ENCODE results near the gene GPRASP2. TPM values are rescaled to one million over a fixed set of nuclear protein-coding genes. Genes with fewer than 3 reads are reported as not detected.
"Not testable (repeated sequence)": the region's sequence is repeated elsewhere in the genome, so short reads cannot be mapped to it uniquely, and the experiment has no call there.

The GPRASP2 gene
- 14.3 TPM for polyA plus RNA-seq (2013, experiment 1 of 2)
- polyA plus RNA-seq (2013, experiment 2 of 2), result 11.9 TPM

DNA sequence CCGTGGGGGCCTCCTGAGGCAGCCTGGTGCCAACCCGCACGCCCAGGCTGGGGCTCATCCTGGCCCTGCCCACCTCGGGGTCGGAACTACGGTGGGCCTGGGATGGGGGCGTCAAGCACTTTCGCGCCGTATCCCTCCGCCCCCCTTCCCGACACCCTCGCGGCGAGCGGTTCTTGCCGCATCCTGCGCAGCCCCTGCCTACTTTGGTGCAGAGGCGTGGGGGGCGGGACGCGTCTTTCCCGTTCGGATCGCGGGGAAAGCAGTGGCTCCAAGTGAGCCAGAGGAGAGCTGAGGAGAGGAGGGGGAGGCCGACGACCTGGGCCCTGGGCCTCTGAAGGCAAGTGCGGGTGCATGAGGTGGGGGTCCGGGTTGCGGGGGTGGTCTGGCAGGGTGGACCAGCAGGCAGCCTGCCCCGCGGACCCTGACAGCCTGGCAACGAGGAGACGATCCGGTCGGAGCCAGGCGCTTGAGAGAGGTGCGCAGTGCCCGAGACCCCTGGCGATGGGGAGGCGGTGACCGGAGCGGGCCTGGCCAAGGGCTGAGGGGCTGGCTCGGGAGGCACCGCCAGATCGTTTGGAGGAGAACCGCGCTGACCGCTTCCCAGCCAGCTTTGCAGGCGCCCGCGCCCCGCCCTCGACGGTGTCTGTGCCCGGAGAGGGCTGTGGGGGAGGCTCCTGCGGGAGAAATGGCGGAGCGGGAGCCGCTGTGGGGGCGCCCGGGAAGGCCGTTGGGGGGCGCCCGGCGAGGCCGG is at the start of gene GPRASP2:
Gene GPRASP2 (plus strand): TSS at position 233 of the 751 bp plus-strand sequence. CDS start 2,422 bp downstream, outside the sequence.
- 0 to 1% methylated on average over 1 to 26 of the region's 68 CpGs for WGBS, 2 experiments (ENCODE audit: insufficient coverage in 2 of 2)
- no peak within 1 kb of the TSS for H3K27ac ChIP-seq (ENCODE audit: low read depth, low read length, severe bottlenecking)
- no peaks in the 10 kb centered on the region for H3K4me1 ChIP-seq (ENCODE audit: control insufficient read depth, insufficient read depth, low read length, poor library complexity, severe bottlenecking)
- peaks cover 3% of the 10 kb centered on the region for H3K36me3 ChIP-seq (ENCODE audit: control insufficient read depth, insufficient read depth, low read length)
- peak within 1 kb of the TSS; percentile 50 for H3K4me3 ChIP-seq (ENCODE audit: extremely low read depth, insufficient read depth, low read length, poor library complexity, severe bottlenecking)
- no peaks in the 10 kb centered on the region for H3K9me3 ChIP-seq (ENCODE audit: control insufficient read depth, low read length)

DNA sequence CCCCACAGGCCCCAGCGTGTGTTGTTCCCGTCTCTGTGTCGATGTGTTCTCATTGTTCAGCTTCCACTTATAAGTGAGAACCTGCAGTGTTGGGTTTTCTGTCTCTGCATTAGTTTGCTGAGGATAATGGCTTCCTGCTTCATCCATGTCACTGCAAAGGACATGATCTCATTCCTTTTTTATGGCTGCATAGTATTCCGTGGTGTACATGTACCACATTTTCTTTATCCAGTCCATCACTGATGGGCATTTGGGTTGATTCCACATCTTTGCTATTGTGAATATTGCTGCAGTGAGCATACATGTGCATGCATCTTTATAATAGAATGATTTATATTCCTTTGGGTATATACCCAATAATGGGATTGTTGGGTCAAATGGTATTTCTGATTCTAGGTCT is 48.4 kb upstream of the GPRASP2 start:
- H3K9me3 ChIP-seq (ENCODE audit: control insufficient read depth, low read length); H3K4me1 ChIP-seq (ENCODE audit: control insufficient read depth, insufficient read depth, low read length, poor library complexity, severe bottlenecking); H3K36me3 ChIP-seq (ENCODE audit: control insufficient read depth, insufficient read depth, low read length); H3K27ac ChIP-seq (ENCODE audit: low read depth, low read length, severe bottlenecking); H3K4me3 ChIP-seq (ENCODE audit: extremely low read depth, insufficient read depth, low read length, poor library complexity, severe bottlenecking): not testable (repeated sequence)
- no CpG with 5 or more reads among the region's 4 CpGs for WGBS, 2 experiments (ENCODE audit: insufficient coverage in 2 of 2)

DNA sequence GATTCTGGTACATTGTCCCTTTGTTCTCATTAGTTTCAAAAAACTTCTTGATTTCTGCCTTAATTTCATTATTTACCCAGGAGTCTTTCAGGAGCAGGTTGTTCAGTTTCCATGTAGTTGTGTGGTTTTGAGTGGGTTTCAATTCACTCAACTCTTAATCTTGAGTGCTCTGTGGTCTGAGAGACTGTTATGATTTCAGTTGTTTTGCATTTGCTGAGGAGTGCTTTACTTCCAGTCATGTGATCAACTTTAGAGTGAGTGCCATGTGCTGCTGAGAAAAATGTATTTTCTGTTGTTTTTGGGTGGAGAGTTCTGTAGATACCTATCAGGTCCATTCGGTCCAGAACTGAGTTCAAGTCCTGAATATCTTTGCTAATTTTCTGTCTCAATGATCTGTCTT is 45.2 kb upstream of the GPRASP2 start:
- H3K36me3 ChIP-seq (ENCODE audit: control insufficient read depth, insufficient read depth, low read length); H3K27ac ChIP-seq (ENCODE audit: low read depth, low read length, severe bottlenecking); H3K4me3 ChIP-seq (ENCODE audit: extremely low read depth, insufficient read depth, low read length, poor library complexity, severe bottlenecking); H3K4me1 ChIP-seq (ENCODE audit: control insufficient read depth, insufficient read depth, low read length, poor library complexity, severe bottlenecking); H3K9me3 ChIP-seq (ENCODE audit: control insufficient read depth, low read length): not testable (repeated sequence)
- no CpG with 5 or more reads among the region's 1 CpG for WGBS, 2 experiments (ENCODE audit: insufficient coverage in 2 of 2)

DNA sequence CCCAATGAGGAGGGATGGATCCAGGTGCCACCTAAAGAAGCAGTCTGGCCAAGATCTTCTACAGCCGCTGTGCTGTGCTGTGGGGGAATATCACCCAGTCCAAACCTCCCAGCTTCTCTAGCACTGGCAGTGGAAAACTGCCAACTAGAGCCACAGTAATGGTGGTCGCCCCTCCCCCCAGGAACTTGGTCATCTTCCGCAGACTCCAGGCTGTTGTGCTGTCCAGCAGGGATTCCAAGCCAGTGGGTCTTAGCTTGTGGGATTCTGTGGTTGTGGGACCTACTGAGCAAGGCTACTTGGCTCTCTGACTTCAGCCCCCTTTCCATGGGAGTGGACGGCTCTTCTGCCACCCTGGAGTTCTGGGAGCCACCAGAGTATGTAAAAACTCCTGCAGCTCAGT is 42.7 kb upstream of the GPRASP2 start:
- H3K27ac ChIP-seq (ENCODE audit: low read depth, low read length, severe bottlenecking), result no peak overlapping the region
- no peaks in the 10 kb centered on the region for H3K36me3 ChIP-seq (ENCODE audit: control insufficient read depth, insufficient read depth, low read length)
- no peak overlapping the region for H3K4me3 ChIP-seq (ENCODE audit: extremely low read depth, insufficient read depth, low read length, poor library complexity, severe bottlenecking)
- no peaks in the 10 kb centered on the region for H3K4me1 ChIP-seq (ENCODE audit: control insufficient read depth, insufficient read depth, low read length, poor library complexity, severe bottlenecking)
- no peaks in the 10 kb centered on the region for H3K9me3 ChIP-seq (ENCODE audit: control insufficient read depth, low read length)
- 88% methylated on average over 1 of the region's 4 CpGs; no CpG with 5 or more reads in 1 of the 2 experiments for WGBS, 2 experiments (ENCODE audit: insufficient coverage in 2 of 2)

DNA sequence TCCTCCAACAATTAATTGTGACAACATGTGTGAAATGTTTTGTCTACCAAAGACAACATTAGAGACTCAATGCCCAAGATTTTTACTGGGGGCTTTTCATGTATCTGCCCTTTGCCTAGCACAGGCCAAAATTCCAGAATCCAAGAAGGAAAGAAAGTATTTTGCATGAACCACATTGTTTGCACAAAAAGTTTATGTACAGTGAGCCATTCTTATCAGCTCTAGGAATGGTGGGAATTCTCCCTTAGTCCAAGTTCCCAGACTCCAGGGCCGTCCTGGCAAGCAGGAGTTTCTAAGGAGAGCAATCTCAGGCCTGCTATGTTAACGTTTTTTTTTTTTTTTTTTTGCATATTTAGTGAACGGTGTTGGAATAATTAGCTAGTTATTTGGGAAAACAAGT is 39.4 kb upstream of the GPRASP2 start:
- WGBS, 2 experiments (ENCODE audit: insufficient coverage in 2 of 2), result 80% methylated on average over 1 of the region's 3 CpGs; no CpG with 5 or more reads in 1 of the 2 experiments
- Histone ChIP-seq H3K4me1 (ENCODE audit: control insufficient read depth, insufficient read depth, low read length, poor library complexity, severe bottlenecking) (no peaks in the 10 kb centered on the region), H3K27ac (ENCODE audit: low read depth, low read length, severe bottlenecking) (peak overlapping the region; percentile 53), H3K36me3 (ENCODE audit: control insufficient read depth, insufficient read depth, low read length) (no peaks in the 10 kb centered on the region), H3K4me3 (ENCODE audit: extremely low read depth, insufficient read depth, low read length, poor library complexity, severe bottlenecking) (no peak overlapping the region), H3K9me3 (ENCODE audit: control insufficient read depth, low read length) (no peaks in the 10 kb centered on the region)

DNA sequence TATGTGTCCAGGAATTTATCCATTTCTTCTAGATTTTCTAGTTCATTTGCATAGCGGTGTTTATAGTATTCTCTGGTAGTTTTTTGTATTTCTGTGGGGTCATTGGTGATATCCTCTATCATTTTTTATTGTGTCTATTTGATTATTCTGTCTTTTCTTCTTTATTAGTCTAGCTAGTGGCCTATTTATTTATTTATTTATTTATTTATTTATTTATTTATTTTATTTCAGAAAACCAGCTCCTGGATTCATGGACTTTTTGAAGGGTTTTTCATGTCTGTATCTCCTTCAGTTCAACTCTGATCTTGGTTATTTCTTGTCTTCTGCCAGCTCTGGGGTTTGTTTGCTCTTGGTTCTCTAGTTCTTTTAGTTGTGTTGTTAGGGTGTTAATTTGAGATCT is 34.8 kb upstream of the GPRASP2 start:
- not testable (repeated sequence) for H3K27ac ChIP-seq (ENCODE audit: low read depth, low read length, severe bottlenecking); H3K36me3 ChIP-seq (ENCODE audit: control insufficient read depth, insufficient read depth, low read length); H3K9me3 ChIP-seq (ENCODE audit: control insufficient read depth, low read length); H3K4me1 ChIP-seq (ENCODE audit: control insufficient read depth, insufficient read depth, low read length, poor library complexity, severe bottlenecking); H3K4me3 ChIP-seq (ENCODE audit: extremely low read depth, insufficient read depth, low read length, poor library complexity, severe bottlenecking)
- WGBS, 2 experiments (ENCODE audit: insufficient coverage in 2 of 2), result no CpG with 5 or more reads among the region's 1 CpG

DNA sequence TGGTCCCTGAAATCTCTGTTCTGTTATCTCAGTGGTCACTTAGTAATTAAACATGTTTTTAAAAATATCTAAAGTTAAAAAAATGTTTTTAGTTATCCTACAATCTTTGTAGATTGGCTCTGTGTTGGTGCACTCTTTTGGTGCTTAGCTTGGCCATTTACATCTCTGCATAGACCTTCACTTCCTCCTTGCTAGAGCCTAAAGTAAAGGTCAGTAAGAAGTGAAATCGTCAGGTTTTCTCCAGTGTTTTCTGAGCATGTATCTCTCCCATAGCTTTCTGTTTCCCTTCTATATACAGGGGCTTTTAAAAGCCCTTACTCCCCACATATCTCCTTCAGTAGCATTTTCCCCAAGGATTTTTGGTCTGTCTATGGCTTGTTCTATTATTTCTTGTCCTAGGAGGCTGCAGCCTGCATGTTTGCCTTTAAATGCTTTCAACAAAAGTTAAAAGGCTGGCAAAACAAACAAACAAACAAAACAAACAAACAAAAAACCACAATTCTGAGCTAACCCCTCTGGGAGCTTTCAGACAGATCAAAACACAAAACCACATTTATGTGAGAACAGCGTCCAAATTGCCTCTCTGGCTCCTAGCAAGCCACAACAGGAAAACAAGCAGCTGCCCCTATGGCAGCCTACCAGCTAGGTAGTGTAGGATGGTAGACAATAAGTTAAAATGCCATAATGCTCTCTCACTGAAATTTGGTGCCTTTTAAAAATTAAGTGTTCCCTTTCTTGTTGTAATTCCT is 27.3 kb upstream of the GPRASP2 start:
- Histone ChIP-seq H3K27ac (ENCODE audit: low read depth, low read length, severe bottlenecking) (peak overlapping the region; percentile 16), H3K36me3 (ENCODE audit: control insufficient read depth, insufficient read depth, low read length) (no peaks in the 10 kb centered on the region), H3K4me1 (ENCODE audit: control insufficient read depth, insufficient read depth, low read length, poor library complexity, severe bottlenecking) (no peaks in the 10 kb centered on the region), H3K9me3 (ENCODE audit: control insufficient read depth, low read length) (no peaks in the 10 kb centered on the region), H3K4me3 (ENCODE audit: extremely low read depth, insufficient read depth, low read length, poor library complexity, severe bottlenecking) (no peak overlapping the region)
- WGBS, 2 experiments (ENCODE audit: insufficient coverage in 2 of 2), result 80% methylated on average over 1 of the region's 2 CpGs; no CpG with 5 or more reads in 1 of the 2 experiments

DNA sequence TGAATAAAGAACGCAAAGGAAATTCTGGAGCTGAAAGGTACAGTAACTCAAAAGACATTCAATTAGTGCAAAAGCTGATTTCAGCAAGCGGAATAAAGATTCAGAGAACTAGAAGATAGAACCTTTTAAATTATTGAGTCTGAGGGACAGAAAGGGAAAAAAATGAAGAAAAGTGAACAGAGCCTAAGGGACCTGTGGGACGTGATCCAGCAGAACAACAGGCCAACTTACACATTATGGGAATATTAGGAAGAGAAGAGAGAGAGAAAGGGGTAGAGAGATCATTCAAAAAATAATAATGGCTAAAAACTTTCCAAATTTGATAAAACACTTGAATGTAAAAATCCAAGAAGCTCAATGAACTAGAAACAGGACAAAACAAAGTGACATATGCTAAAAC is 17.5 kb upstream of the GPRASP2 start:
- H3K4me3 ChIP-seq (ENCODE audit: extremely low read depth, insufficient read depth, low read length, poor library complexity, severe bottlenecking), result no peak overlapping the region
- no peaks in the 10 kb centered on the region for H3K4me1 ChIP-seq (ENCODE audit: control insufficient read depth, insufficient read depth, low read length, poor library complexity, severe bottlenecking)
- H3K27ac ChIP-seq (ENCODE audit: low read depth, low read length, severe bottlenecking), result no peak overlapping the region
- H3K36me3 ChIP-seq (ENCODE audit: control insufficient read depth, insufficient read depth, low read length), result no peaks in the 10 kb centered on the region
- H3K9me3 ChIP-seq (ENCODE audit: control insufficient read depth, low read length), result no peaks in the 10 kb centered on the region
- 100% methylated on average over 1 of the region's 3 CpGs for WGBS, 2 experiments (ENCODE audit: insufficient coverage in 2 of 2)

DNA sequence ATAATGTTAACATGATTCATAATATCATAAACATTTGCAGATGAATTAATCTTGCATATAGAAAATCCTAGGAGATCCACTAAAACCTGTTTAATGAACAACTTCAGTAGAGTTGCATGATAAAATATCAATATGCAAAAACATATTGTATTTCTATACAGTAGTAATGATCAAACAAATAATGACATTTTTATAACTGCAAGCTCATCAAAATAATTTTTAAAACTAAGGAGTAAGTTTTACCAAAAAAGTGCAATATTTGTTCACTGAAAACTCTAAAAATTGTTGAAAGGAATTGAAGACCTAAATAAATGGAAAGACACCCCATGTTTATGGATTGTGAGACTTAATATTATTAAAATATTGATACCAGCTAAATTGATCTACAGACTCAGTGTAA is 15.9 kb upstream of the GPRASP2 start:
- Histone ChIP-seq H3K4me1 (ENCODE audit: control insufficient read depth, insufficient read depth, low read length, poor library complexity, severe bottlenecking) (no peaks in the 10 kb centered on the region), H3K4me3 (ENCODE audit: extremely low read depth, insufficient read depth, low read length, poor library complexity, severe bottlenecking) (no peak overlapping the region), H3K9me3 (ENCODE audit: control insufficient read depth, low read length) (no peaks in the 10 kb centered on the region), H3K27ac (ENCODE audit: low read depth, low read length, severe bottlenecking) (no peak overlapping the region), H3K36me3 (ENCODE audit: control insufficient read depth, insufficient read depth, low read length) (no peaks in the 10 kb centered on the region)

DNA sequence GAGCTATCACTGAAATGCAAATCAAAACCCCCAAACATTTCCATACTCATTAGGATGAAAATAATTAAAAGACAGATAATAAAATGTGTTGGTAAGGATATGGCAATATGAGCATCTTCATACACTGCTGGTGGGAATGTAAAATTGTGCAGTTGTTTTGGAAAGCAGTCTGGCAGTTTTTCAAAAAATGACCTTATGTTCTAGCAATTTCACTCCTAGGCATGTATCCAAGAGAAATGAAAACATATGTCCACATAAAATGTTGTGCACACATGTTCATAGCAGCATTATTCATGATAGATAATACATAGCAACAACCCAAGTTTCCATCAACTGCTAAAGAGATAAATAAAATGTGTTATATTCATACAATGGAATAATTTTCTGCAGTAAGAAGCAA is 14.8 kb upstream of the GPRASP2 start:
- no peaks in the 10 kb centered on the region for H3K9me3 ChIP-seq (ENCODE audit: control insufficient read depth, low read length)
- H3K27ac ChIP-seq (ENCODE audit: low read depth, low read length, severe bottlenecking), result no peak overlapping the region
- H3K4me1 ChIP-seq (ENCODE audit: control insufficient read depth, insufficient read depth, low read length, poor library complexity, severe bottlenecking), result no peaks in the 10 kb centered on the region
- H3K4me3 ChIP-seq (ENCODE audit: extremely low read depth, insufficient read depth, low read length, poor library complexity, severe bottlenecking), result no peak overlapping the region
- H3K36me3 ChIP-seq (ENCODE audit: control insufficient read depth, insufficient read depth, low read length), result no peaks in the 10 kb centered on the region

DNA sequence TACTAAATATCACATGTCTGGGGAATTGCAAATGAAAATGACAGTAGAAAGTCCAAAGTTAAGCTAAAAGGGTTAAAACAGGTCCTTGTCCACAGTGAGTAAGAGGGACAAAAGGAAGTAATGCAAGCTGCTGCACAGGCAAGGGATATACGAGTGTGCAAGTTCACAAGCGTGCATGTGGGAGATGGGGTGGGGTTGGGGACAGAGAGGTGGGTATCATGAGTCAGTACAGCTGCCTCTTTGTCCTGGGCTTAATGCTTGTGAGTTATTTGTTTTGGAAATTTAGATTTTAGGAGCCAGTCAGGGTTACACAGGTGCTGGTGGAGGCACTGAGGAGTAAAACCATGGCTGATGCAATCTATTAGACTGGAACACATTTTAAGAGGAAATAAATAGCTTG is 3.3 kb upstream of the GPRASP2 start:
- WGBS, 2 experiments (ENCODE audit: insufficient coverage in 2 of 2), result 83% methylated on average over 2 of the region's 2 CpGs; no CpG with 5 or more reads in 1 of the 2 experiments
- H3K9me3 ChIP-seq (ENCODE audit: control insufficient read depth, low read length), result no peaks in the 10 kb centered on the region
- no peaks in the 10 kb centered on the region for H3K4me1 ChIP-seq (ENCODE audit: control insufficient read depth, insufficient read depth, low read length, poor library complexity, severe bottlenecking)
- peaks cover under 1% of the 10 kb centered on the region for H3K36me3 ChIP-seq (ENCODE audit: control insufficient read depth, insufficient read depth, low read length)
- H3K27ac ChIP-seq (ENCODE audit: low read depth, low read length, severe bottlenecking), result no peak overlapping the region
- H3K4me3 ChIP-seq (ENCODE audit: extremely low read depth, insufficient read depth, low read length, poor library complexity, severe bottlenecking), result no peak overlapping the region
